Measurements from ENCODE around the gene SYT9.

SYT9 gene

GRCh38 chr11:7384691-7385090, 133.0 kb downstream of the SYT9 start:
- no peak overlapping the region for H3K4me3 ChIP-seq (ENCODE audit: low read depth in 1 of 2, low read length in 1 of 2)
- no peaks in the 10 kb centered on the region for H3K27me3 ChIP-seq
- H3K9me3 ChIP-seq, result no peaks in the 10 kb centered on the region
- no peak overlapping the region for H3K27ac ChIP-seq
- H3K36me3 ChIP-seq, result no peaks in the 10 kb centered on the region
- TF ChIP-seq CTCF (IDR thresholded peaks at IDR 0.05), result no peak
- H3K4me1 ChIP-seq (ENCODE audit: control insufficient read depth in 1 of 2, insufficient read depth in 1 of 2, low read depth in 1 of 2, low read length in 1 of 2), result no peaks in the 10 kb centered on the region

GRCh38 chr11:7385532-7385931, 133.8 kb downstream of the SYT9 start:
- Histone ChIP-seq H3K27me3 (no peaks in the 10 kb centered on the region), H3K4me1 (ENCODE audit: control insufficient read depth in 1 of 2, insufficient read depth in 1 of 2, low read depth in 1 of 2, low read length in 1 of 2) (no peaks in the 10 kb centered on the region), H3K36me3 (no peaks in the 10 kb centered on the region), H3K4me3 (ENCODE audit: low read depth in 1 of 2, low read length in 1 of 2) (no peak overlapping the region), H3K27ac (no peak overlapping the region), H3K9me3 (no peaks in the 10 kb centered on the region)
- TF ChIP-seq CTCF (IDR thresholded peaks at IDR 0.05), result no peak

- TF ChIP-seq CTCF (IDR thresholded peaks at IDR 0.05), result no peak
- peaks cover 8% of the 10 kb centered on the region for H3K27me3 ChIP-seq
- no peaks in the 10 kb centered on the region for H3K9me3 ChIP-seq
- no peak overlapping the region for H3K27ac ChIP-seq
- no peaks in the 10 kb centered on the region for H3K4me1 ChIP-seq (ENCODE audit: control insufficient read depth in 1 of 2, insufficient read depth in 1 of 2, low read depth in 1 of 2, low read length in 1 of 2)
- no peak overlapping the region for H3K4me3 ChIP-seq (ENCODE audit: low read depth in 1 of 2, low read length in 1 of 2)
- H3K36me3 ChIP-seq, result no peaks in the 10 kb centered on the region
Observed at GRCh38 chr11:7413961-7414915, 162.5 kb downstream of the SYT9 start.

- Histone ChIP-seq H3K36me3 (no peaks in the 10 kb centered on the region), H3K27ac (no peak overlapping the region), H3K4me1 (ENCODE audit: control insufficient read depth in 1 of 2, insufficient read depth in 1 of 2, low read depth in 1 of 2, low read length in 1 of 2) (no peaks in the 10 kb centered on the region), H3K27me3 (peaks cover 8% of the 10 kb centered on the region), H3K9me3 (no peaks in the 10 kb centered on the region), H3K4me3 (ENCODE audit: low read depth in 1 of 2, low read length in 1 of 2) (no peak overlapping the region)
- no peak for TF ChIP-seq CTCF (IDR thresholded peaks at IDR 0.05)
Observed at GRCh38 chr11:7414973-7415817, 163.5 kb downstream of the SYT9 start.

GRCh38 chr11:7416080-7416479, 164.4 kb downstream of the SYT9 start:
- H3K27ac ChIP-seq, result no peak overlapping the region
- no peak for TF ChIP-seq CTCF (IDR thresholded peaks at IDR 0.05)
- H3K27me3 ChIP-seq, result peaks cover 8% of the 10 kb centered on the region
- H3K4me1 ChIP-seq (ENCODE audit: control insufficient read depth in 1 of 2, insufficient read depth in 1 of 2, low read depth in 1 of 2, low read length in 1 of 2), result no peaks in the 10 kb centered on the region
- H3K36me3 ChIP-seq, result no peaks in the 10 kb centered on the region
- H3K4me3 ChIP-seq (ENCODE audit: low read depth in 1 of 2, low read length in 1 of 2), result no peak overlapping the region
- no peaks in the 10 kb centered on the region for H3K9me3 ChIP-seq
